Endothelial cell of umbilical vein (primary cell): ENCODE results near the gene TNFRSF4. TPM values are rescaled to one million over a fixed set of nuclear protein-coding genes. Genes with fewer than 3 reads are reported as not detected.

Experiments used
- BruUV-seq: library from RNA; stranded (reverse); fragments of 400-500 nt; replicated peaks from 2 replicates; lab custom pipeline; 2021; lab: Mats Ljungman, UMichigan
- CTCF ChIA-PET: fragments of 300-600, 350-600 bp; sonication (Branson Sonifier 250); formaldehyde crosslinking; loops from one replicate; lab custom pipeline; 2021; ENCODE audit warnings: antibody characterized with exemption, inconsistent platforms; lab: Charles Lee
- POLR2A ChIA-PET: fragments of 300-600, 350-600 bp; sonication (Branson Sonifier 250); formaldehyde crosslinking; loops from one replicate; lab custom pipeline; 2021; ENCODE audit warnings: antibody characterized with exemption, inconsistent platforms; lab: Charles Lee
- DNase-seq: peaks from one replicate; pipeline ENCODE4 v3.0.0-alpha.2; 2011; ENCODE audit warnings: low read depth, low spot score
- FAIRE-seq: peaks from 2 replicates; lab custom pipeline; 2011; peaks lifted over from hg19 to GRCh38; lab: Jason Lieb, UNC
- H2AFZ ChIP-seq: 2 replicates; pipeline ENCODE4 v1.6.0; 2012; ENCODE audit warnings: low read depth, low read length, control low read depth, inconsistent platforms
- H3K27ac ChIP-seq: 2 replicates; pipeline ENCODE4 v1.5.1; 2011; ENCODE audit warnings: low read depth, mild to moderate bottlenecking, control low read depth, low read length, moderate library complexity; ENCODE audit not compliant: insufficient read depth
- H3K27me3 ChIP-seq, 2 experiments: 2 replicates each; pipeline versions ENCODE4 v1.6.0 to v1.6.1; 2011; ENCODE audit warnings: low read length in 2 of 2, mixed read lengths in 1 of 2; ENCODE audit not compliant: control insufficient read depth in 2 of 2, insufficient read depth in 2 of 2
- H3K36me3 ChIP-seq, 2 experiments: 2 replicates in 1 of 2; 3 replicates in 1 of 2; pipeline ENCODE4 v1.5.1; 2011; ENCODE audit warnings: low read length in 2 of 2, mild to moderate bottlenecking in 1 of 2, moderate library complexity in 1 of 2; ENCODE audit not compliant: control insufficient read depth in 2 of 2, insufficient read depth in 2 of 2; ENCODE audit errors: extremely low read depth in 1 of 2
- H3K4me1 ChIP-seq: 3 replicates; pipeline ENCODE4 v1.5.1; 2011; ENCODE audit warnings: mild to moderate bottlenecking, low read length; ENCODE audit not compliant: control insufficient read depth, insufficient read depth; ENCODE audit errors: extremely low read depth
- H3K4me2 ChIP-seq: 2 replicates; pipeline ENCODE4 v1.6.1; 2011; ENCODE audit warnings: low read length, control low read depth, mixed read lengths; ENCODE audit not compliant: insufficient read depth
- H3K4me3 ChIP-seq, 3 experiments: fragments of 200-600 bp in 1 of 3; sonication (generic), shearing (Covaris generic) in 1 of 3; replicated peaks in 1 of 3; 2 replicates each; pipeline ENCODE4 v1.5.1; 2011 to 2016; ENCODE audit warnings: control low read depth in 3 of 3, low read length in 3 of 3, mild to moderate bottlenecking in 2 of 3, inconsistent platforms in 1 of 3, low read depth in 1 of 3, moderate library complexity in 1 of 3; ENCODE audit not compliant: insufficient read depth in 1 of 3
- H3K79me2 ChIP-seq: 2 replicates; pipeline ENCODE4 v1.6.0; 2012; ENCODE audit warnings: low read length, inconsistent platforms; ENCODE audit not compliant: control insufficient read depth, insufficient read depth
- H3K9ac ChIP-seq: replicated peaks from 2 replicates; pipeline ENCODE3; 2011; ENCODE audit warnings: low read length, control low read depth; ENCODE audit not compliant: insufficient read depth; ENCODE audit errors: extremely low read depth
- H3K9me1 ChIP-seq: replicated peaks from 3 replicates; pipeline ENCODE4 v1.6.0; 2011; ENCODE audit warnings: mild to moderate bottlenecking, low read length; ENCODE audit not compliant: control insufficient read depth, insufficient read depth; ENCODE audit errors: extremely low read depth
- H3K9me3 ChIP-seq: replicated peaks from 2 replicates; pipeline ENCODE4 v1.5.1; 2012; ENCODE audit warnings: low read length, inconsistent platforms; ENCODE audit not compliant: control insufficient read depth, insufficient read depth
- H4K20me1 ChIP-seq: replicated peaks from 2 replicates; pipeline ENCODE3; 2011; ENCODE audit warnings: mild to moderate bottlenecking, low read length; ENCODE audit not compliant: control insufficient read depth, insufficient read depth; ENCODE audit errors: extremely low read depth
- CTCF ChIP-seq, 2 donors: IDR thresholded peaks; 1 replicate in 1 of 2; 2 replicates in 1 of 2; pipeline ENCODE4 v1.5.1; 2011; ENCODE audit warnings: low read length in 2 of 2, mild to moderate bottlenecking in 2 of 2, moderate library complexity in 2 of 2, control low read depth in 1 of 2, inconsistent platforms in 1 of 2, low read depth in 1 of 2; ENCODE audit not compliant: insufficient read depth in 1 of 2; ENCODE audit errors: extremely low read depth in 1 of 2
- EZH2 ChIP-seq: IDR thresholded peaks from 2 replicates; pipeline ENCODE4 v1.6.1; 2012; ENCODE audit warnings: borderline replicate concordance, low read depth, mild to moderate bottlenecking, moderate library complexity, low read length, inconsistent platforms; ENCODE audit not compliant: severe bottlenecking
- FOS ChIP-seq: IDR thresholded peaks from 2 replicates; pipeline ENCODE4 v1.6.1; 2011; ENCODE audit warnings: mild to moderate bottlenecking, low read length, moderate library complexity, borderline replicate concordance; ENCODE audit not compliant: insufficient read depth
- GATA2 ChIP-seq: IDR thresholded peaks from 2 replicates; pipeline ENCODE4 v1.7.0; 2011; ENCODE audit warnings: low read depth, mild to moderate bottlenecking, moderate library complexity, mixed read lengths, low read length; ENCODE audit not compliant: insufficient read length, insufficient read depth
- JUN ChIP-seq: IDR thresholded peaks from 2 replicates; pipeline ENCODE4 v1.6.1; 2011; ENCODE audit warnings: borderline replicate concordance, low read depth; ENCODE audit not compliant: insufficient read length, insufficient read depth
- MYC ChIP-seq: IDR thresholded peaks from one replicate; pipeline ENCODE4 v1.6.1; 2011; ENCODE audit warnings: mild to moderate bottlenecking, low read depth, low read length
- POLR2A ChIP-seq: IDR thresholded peaks from 2 replicates; pipeline ENCODE4 v1.6.1; 2012; ENCODE audit warnings: low read depth, mild to moderate bottlenecking, control low read depth, low read length
- POLR2AphosphoS5 ChIP-seq: IDR thresholded peaks from 2 replicates; pipeline ENCODE4 v1.6.1; 2012; ENCODE audit warnings: low read depth, mild to moderate bottlenecking, control low read depth, low read length, moderate library complexity; ENCODE audit not compliant: insufficient read depth
- dilution Hi-C: fragments of 300-500 bp; cut with MboI; formaldehyde crosslinking; loops from one replicate; pipeline ENCODE4 v1.15.0; 2019; ENCODE audit warnings: low sequenced_read_pairs; ENCODE audit not compliant: extremely low pct_ligation_motif_present
- intact Hi-C: fragments of 100-400 bp; cut with micrococcal nuclease; formaldehyde crosslinking; loops from one replicate; pipeline ENCODE4 v1.10.0; 2022
- polyA plus RNA-seq, 4 experiments: library from polyadenylated mRNA; depleted of rRNA in 3 of 4; stranded (reverse) in 3 of 4; unstranded in 1 of 4; fragments of >200 nt; gene quantifications; 2 replicates each; pipeline versions ENCODE4 v1.2.1 to v1.2.3, GENCODE V29; 2011 to 2012; ENCODE audit warnings: missing spikeins in 1 of 4
- total RNA-seq: library from RNA; stranded (reverse); gene quantifications from 2 replicates; pipeline ENCODE4 v1.2.3, GENCODE V29; 2021
- TF ChIP-seq, protein P1 (sequence below): IDR thresholded peaks from 2 replicates; pipeline ENCODE4 v1.6.1; 2011; ENCODE audit not compliant: insufficient read depth, insufficient read length

The TNFRSF4 gene
- total and polyA plus RNA-seq, 2 donors (not counting 3 experiments of a cell fraction or from before 2014, with no cell fraction given) = 0.55 to 1.5 TPM

- CTCF ChIA-PET = no interaction called here
- Histone ChIP-seq H3K9ac (no peak overlapping the region), H2AFZ (no peak overlapping the region), H3K9me1 (no peaks in the 10 kb centered on the region), H3K9me3 (no peaks in the 10 kb centered on the region), H4K20me1 (no peaks in the 10 kb centered on the region), H3K36me3 (no peaks in the 10 kb centered on the region), H3K27me3 (no peaks in the 10 kb centered on the region), H3K4me3 (no peak overlapping the region), H3K79me2 (no peaks in the 10 kb centered on the region), H3K4me2 (no peak overlapping the region), H3K4me1 (peaks cover 10% of the 10 kb centered on the region), H3K27ac (no peak overlapping the region)
- no peak for DNase-seq
- dilution Hi-C loops (no loop called here), intact Hi-C loops (no loop called here)
- no peak for TF ChIP-seq POLR2A
- no peak for TF ChIP-seq POLR2AphosphoS5
- TF ChIP-seq, protein P1, sequence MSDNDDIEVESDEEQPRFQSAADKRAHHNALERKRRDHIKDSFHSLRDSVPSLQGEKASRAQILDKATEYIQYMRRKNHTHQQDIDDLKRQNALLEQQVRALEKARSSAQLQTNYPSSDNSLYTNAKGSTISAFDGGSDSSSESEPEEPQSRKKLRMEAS = no peak
- no peak for TF ChIP-seq JUN
- TF ChIP-seq EZH2 = no peak
- no peak for TF ChIP-seq CTCF (IDR thresholded peaks at IDR 0.05; ENCODE audit: extremely low read depth in 1 of 2, insufficient read depth in 1 of 2, low read depth in 1 of 2, low read length in 2 of 2)
- TF ChIP-seq MYC = no peak
- no peak for TF ChIP-seq GATA2
- TF ChIP-seq FOS = no peak
- POLR2A ChIA-PET = no interaction called here
- FAIRE-seq = no peak
- BruUV-seq = no TSS peak
These were observed 51.1 kb downstream of the TNFRSF4 start for GRCh38 chr1:1162597-1163537.
